HepG2 (cell line): ENCODE results near the gene ABHD4. TPM values are rescaled to one million over a fixed set of nuclear protein-coding genes. Genes with fewer than 3 reads are reported as not detected.

Experiments used
- ATAC-seq: fragments of 200-7000 bp; cut with Tn5 transposase; 3 replicates; pipeline ENCODE4 v1.9.1; 2020; ENCODE audit warnings: mild to moderate bottlenecking, moderate library complexity
- BruUV-seq: library from RNA; stranded (reverse); fragments of 400-500 nt; replicated peaks from 2 replicates; lab custom pipeline; 2021; lab: Mats Ljungman, UMichigan
- CTCF ChIA-PET: fragments of 300-600 bp; formaldehyde crosslinking; extraction: SDS; loops from one replicate; lab custom pipeline; 2021; ENCODE audit warnings: low total read pairs, inconsistent platforms, low intra/inter-chr PET ratio; lab: Yijun Ruan, JAX
- POLR2A ChIA-PET: fragments of 350-600 bp; sonication (Branson Sonifier 250); formaldehyde crosslinking; loops from one replicate; lab custom pipeline; 2020; ENCODE audit warnings: antibody characterized with exemption, inconsistent platforms; lab: Yijun Ruan, JAX
- DNase-seq: peaks from one replicate; pipeline ENCODE4 v3.0.0-alpha.2; 2015; ENCODE audit warnings: low spot score
- FAIRE-seq: peaks from 3 replicates; lab custom pipeline; 2011; peaks lifted over from hg19 to GRCh38; lab: Jason Lieb, UNC
- H2AFZ ChIP-seq: one replicate; pipeline ENCODE4 v1.6.1; 2011; ENCODE audit warnings: low read length, inconsistent platforms
- H3K27ac ChIP-seq: fragments of 300-600 bp; 3 replicates; pipeline ENCODE4 v1.8.0; 2011; ENCODE audit warnings: mixed run types, mild to moderate bottlenecking, mixed read lengths, low read length, inconsistent platforms; ENCODE audit not compliant: insufficient read depth; ENCODE audit errors: extremely low read length
- H3K27me3 ChIP-seq, 2 experiments: fragments of 200-600 bp in 1 of 2; 2 replicates in 1 of 2; 3 replicates in 1 of 2; pipeline versions ENCODE4 v1.6.0 to v1.8.0; 2011; ENCODE audit warnings: low read length in 2 of 2, mild to moderate bottlenecking in 2 of 2, moderate library complexity in 2 of 2, inconsistent platforms in 1 of 2; ENCODE audit not compliant: insufficient read depth in 2 of 2, control insufficient read depth in 1 of 2
- H3K36me3 ChIP-seq, 2 experiments: fragments of 200-600 bp in 1 of 2; replicated peaks in 1 of 2; 2 replicates in 1 of 2; 3 replicates in 1 of 2; pipeline versions ENCODE4 v1.5.1 to v1.8.0; 2011; ENCODE audit warnings: low read length in 2 of 2, inconsistent platforms in 1 of 2; ENCODE audit not compliant: insufficient read depth in 2 of 2, control insufficient read depth in 1 of 2
- H3K4me1 ChIP-seq: 2 replicates; pipeline ENCODE4 v1.5.1; 2012; ENCODE audit warnings: low read length, inconsistent platforms; ENCODE audit not compliant: insufficient read depth
- H3K4me2 ChIP-seq: 2 replicates; pipeline ENCODE4 v1.6.0; 2011; ENCODE audit warnings: low read depth, low read length, inconsistent platforms
- H3K4me3 ChIP-seq, 3 experiments: fragments of 200-600 bp in 1 of 3; sonication (generic), shearing (Covaris generic) in 1 of 3; replicated peaks in 1 of 3; 2 replicates each; pipeline ENCODE4 v1.5.1; 2011 to 2016; ENCODE audit warnings: low read length in 3 of 3, inconsistent platforms in 2 of 3, low read depth in 2 of 3, mild to moderate bottlenecking in 2 of 3, control low read depth in 1 of 3, mixed read lengths in 1 of 3; ENCODE audit not compliant: insufficient read depth in 1 of 3
- H3K79me2 ChIP-seq: one replicate; pipeline ENCODE4 v1.6.1; 2011; ENCODE audit warnings: low read length, inconsistent platforms; ENCODE audit not compliant: insufficient read depth
- H3K9ac ChIP-seq: 2 replicates; pipeline ENCODE4 v1.6.0; 2011; ENCODE audit warnings: mild to moderate bottlenecking, low read depth, low read length, inconsistent platforms; ENCODE audit not compliant: insufficient read depth
- H3K9me3 ChIP-seq: 2 replicates; pipeline ENCODE4 v1.5.1; 2012; ENCODE audit warnings: mild to moderate bottlenecking, low read length
- H4K20me1 ChIP-seq: 2 replicates; pipeline ENCODE4 v1.6.0; 2011; ENCODE audit warnings: inconsistent platforms, mild to moderate bottlenecking, low read length, moderate library complexity; ENCODE audit not compliant: insufficient read depth
- EED ChIP-seq: sonication (generic); formaldehyde crosslinking; IDR thresholded peaks from 2 replicates; pipeline ENCODE4 v1.5.0; 2020; ENCODE audit warnings: mild to moderate bottlenecking, missing genetic modification reagents
- LBX2 ChIP-seq: sonication (generic); formaldehyde crosslinking; IDR thresholded peaks from 2 replicates; pipeline ENCODE4 v1.5.0; 2020; ENCODE audit warnings: missing genetic modification reagents, mild to moderate bottlenecking, borderline replicate concordance
- ZIK1 ChIP-seq: sonication (generic); formaldehyde crosslinking; IDR thresholded peaks from 2 replicates; pipeline ENCODE4 v1.5.0; 2020; ENCODE audit warnings: mild to moderate bottlenecking, low read depth, missing genetic modification reagents, borderline replicate concordance
- ZNF749 ChIP-seq: sonication (generic); formaldehyde crosslinking; IDR thresholded peaks from 2 replicates; pipeline ENCODE4 v1.8.0; 2022; ENCODE audit warnings: mild to moderate bottlenecking, missing genetic modification reagents, moderate library complexity, borderline replicate concordance
- WGBS: methylation state at CpG from one replicate; pipeline ENCODE4 v1.1.6; 2017; ENCODE audit warnings: low lambda C conversion rate; 5-methylcytosine and 5-hydroxymethylcytosine counted together
- in situ Hi-C: cut with HindIII; loops from 2 replicates; pipeline ENCODE4 v1.10.0; 2017; ENCODE audit warnings: low pct_unique_long_range_greater_than_20kb; ENCODE audit not compliant: extremely low pct_ligation_motif_present
- intact Hi-C: fragments of 100-400 bp; cut with micrococcal nuclease; formaldehyde crosslinking; loops from one replicate; pipeline ENCODE4 v1.10.0; 2022; ENCODE audit not compliant: unreplicated experiment
- polyA plus RNA-seq, 8 experiments: library from polyadenylated mRNA; depleted of rRNA in 3 of 8; stranded (reverse) in 7 of 8; unstranded in 1 of 8; fragments of >200 nt; fragmentation: Illumina TruSeq in 4 of 8; extraction: Trizol in 4 of 8; gene quantifications; 2 replicates each; pipeline versions ENCODE4 v1.2.1 to v1.2.3, GENCODE V29; 2011 to 2016; ENCODE audit warnings: low read depth in 4 of 8, missing spikeins in 1 of 8, mixed read lengths in 1 of 8; ENCODE audit not compliant: insufficient read depth in 1 of 8
- total RNA-seq, 5 experiments: library from RNA; depleted of rRNA; stranded (reverse); fragments of >200 nt; fragmentation: Illumina TruSeq; extraction: Trizol; gene quantifications; 2 replicates each; pipeline ENCODE4 v1.2.3, GENCODE V29; 2016; ENCODE audit warnings: low read depth in 1 of 5
- TF ChIP-seq, protein P1 (sequence below): sonication (generic); IDR thresholded peaks from 2 replicates; pipeline ENCODE4 v1.6.1; 2016; ENCODE audit warnings: low read depth, borderline replicate concordance

ABHD4 gene
- total and polyA plus RNA-seq, 2 of the 13 experiments (the other 11 are each of a cell fraction or from before 2014, with no cell fraction given) = 16.1 to 47.5 TPM

DNA sequence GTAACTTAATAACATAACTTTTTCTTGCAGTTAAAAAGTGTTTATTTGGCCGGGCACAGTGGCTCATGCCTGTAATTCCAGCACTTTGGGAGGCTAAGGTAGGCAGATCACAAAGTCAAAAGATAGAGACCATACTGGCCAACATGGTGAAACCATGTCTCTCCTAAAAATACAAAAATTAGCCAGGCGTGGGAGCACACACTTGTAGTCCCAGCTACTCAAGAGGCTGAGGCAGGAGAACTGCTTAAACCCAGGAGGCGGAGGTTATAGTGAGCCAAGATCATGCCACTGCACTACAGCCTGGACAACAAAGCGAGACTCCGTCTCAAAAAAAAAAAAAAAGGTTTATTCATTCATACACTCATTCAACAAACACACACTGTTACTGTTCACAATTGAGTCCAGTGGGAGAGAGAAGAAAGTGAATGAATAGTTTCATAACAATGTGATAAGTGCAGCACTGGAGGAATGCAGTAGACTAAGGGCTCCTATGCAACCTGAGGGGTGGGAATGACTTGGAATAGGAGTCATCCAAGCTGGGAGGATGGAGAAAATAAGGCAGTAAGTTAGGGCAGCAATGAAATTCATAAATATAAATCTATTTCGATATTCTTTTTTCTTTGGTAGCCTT, 28.9 kb upstream of the ABHD4 start:
- H3K36me3 ChIP-seq = peaks cover 41 to 80% of the 10 kb centered on the region in 2 experiments
- 97% methylated on average over 6 of the region's 6 CpGs for WGBS
- TF ChIP-seq LBX2 (0 out of 2 replicates have a peak, but pooled peaks have one; percentile 40), ZIK1 (no peak), ZNF749 (CRISPR knock-in tag) (no peak), EED (no peak)
- TF ChIP-seq, protein P1, sequence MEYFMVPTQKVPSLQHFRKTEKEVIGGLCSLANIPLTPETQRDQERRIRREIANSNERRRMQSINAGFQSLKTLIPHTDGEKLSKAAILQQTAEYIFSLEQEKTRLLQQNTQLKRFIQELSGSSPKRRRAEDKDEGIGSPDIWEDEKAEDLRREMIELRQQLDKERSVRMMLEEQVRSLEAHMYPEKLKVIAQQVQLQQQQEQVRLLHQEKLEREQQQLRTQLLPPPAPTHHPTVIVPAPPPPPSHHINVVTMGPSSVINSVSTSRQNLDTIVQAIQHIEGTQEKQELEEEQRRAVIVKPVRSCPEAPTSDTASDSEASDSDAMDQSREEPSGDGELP = no peak
- H3K4me2 ChIP-seq = no peak overlapping the region
- H3K4me3 ChIP-seq = no peak overlapping the region
- no peak overlapping the region for H3K27ac ChIP-seq
- in situ Hi-C loops (no loop called here), intact Hi-C loops (no loop called here)
- no peak overlapping the region for H3K9ac ChIP-seq
- BruUV-seq = no TSS peak
- H3K9me3 ChIP-seq = no peaks in the 10 kb centered on the region
- H2AFZ ChIP-seq = no peak overlapping the region
- H3K79me2 ChIP-seq = peaks cover 25% of the 10 kb centered on the region
- FAIRE-seq (no peak), DNase-seq (no peak), ATAC-seq (no peak)
- POLR2A ChIA-PET = interaction anchor here (1.7 to 4.4 kb wide), 3 partner anchors 20 to 197 kb away, joined by 8 to 62 read pairs (median 11); partner anchors contain the start of genes ABHD4, DAD1 and OXA1L
- H3K4me1 ChIP-seq = peaks cover 29% of the 10 kb centered on the region
- peaks cover 9% of the 10 kb centered on the region; the same call in 1 of the 2 replicates for H4K20me1 ChIP-seq
- no peaks in the 10 kb centered on the region for H3K27me3 ChIP-seq
- CTCF ChIA-PET = interaction anchor here (1.3 to 5.5 kb wide), 8 partner anchors 10 to 296 kb away, joined by 3 to 142 read pairs (median 20); partner anchors contain the start of genes DAD1 and OR6J1
